HG02840 (cell line): ENCODE results near the gene HADHA.
"Not testable (repeated sequence)": the region's sequence is repeated elsewhere in the genome, so short reads cannot be mapped to it uniquely, and the experiment has no call there.

Experiments used
- ATAC-seq: cut with Tn5 transposase; IDR thresholded peaks from one replicate; pipeline ENCODE4 v1.9.1; 2021; ENCODE audit warnings: mild to moderate bottlenecking, moderate library complexity, moderate number of reproducible peaks; ENCODE audit not compliant: unreplicated experiment, low FRiP score

The HADHA gene

DNA sequence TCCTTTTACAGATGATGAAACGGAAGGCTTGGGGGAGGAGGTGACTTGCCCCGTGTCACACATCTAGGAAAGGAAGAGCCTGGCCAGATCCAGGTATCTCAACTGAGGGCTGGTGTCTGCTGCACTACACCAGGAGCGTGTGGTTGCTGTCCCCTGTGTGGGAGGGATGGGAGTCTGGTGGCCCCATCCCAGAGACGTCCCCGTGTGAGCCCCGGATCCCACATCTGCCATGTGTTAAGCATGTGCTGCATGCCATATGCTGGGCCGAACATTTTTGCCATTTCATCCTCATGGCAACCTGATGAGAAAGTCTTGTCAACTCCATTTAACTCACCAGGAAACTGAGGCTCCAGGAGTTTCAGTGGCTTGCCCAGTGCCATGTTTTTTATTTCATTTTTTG lies 67.3 kb downstream of the HADHA start:
- ATAC-seq: no peak

DNA sequence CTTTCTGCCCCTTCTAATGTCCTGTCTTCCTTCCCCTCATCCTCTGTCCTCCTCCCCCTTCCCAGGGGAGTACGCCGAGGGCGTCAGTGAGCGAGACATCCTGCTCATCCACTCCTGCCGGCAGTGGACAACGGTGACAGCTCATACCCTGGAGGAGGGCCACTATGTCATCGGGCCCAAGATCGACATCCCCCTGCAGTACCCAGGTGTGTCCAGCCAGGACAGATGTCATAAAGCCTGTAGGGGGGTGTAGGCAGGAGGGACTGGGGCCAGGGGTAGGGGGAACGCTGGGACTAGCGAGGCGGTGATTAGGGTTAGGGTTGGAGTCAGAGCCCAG lies 68.2 kb downstream of the HADHA start:
- ATAC-seq: no peak

DNA sequence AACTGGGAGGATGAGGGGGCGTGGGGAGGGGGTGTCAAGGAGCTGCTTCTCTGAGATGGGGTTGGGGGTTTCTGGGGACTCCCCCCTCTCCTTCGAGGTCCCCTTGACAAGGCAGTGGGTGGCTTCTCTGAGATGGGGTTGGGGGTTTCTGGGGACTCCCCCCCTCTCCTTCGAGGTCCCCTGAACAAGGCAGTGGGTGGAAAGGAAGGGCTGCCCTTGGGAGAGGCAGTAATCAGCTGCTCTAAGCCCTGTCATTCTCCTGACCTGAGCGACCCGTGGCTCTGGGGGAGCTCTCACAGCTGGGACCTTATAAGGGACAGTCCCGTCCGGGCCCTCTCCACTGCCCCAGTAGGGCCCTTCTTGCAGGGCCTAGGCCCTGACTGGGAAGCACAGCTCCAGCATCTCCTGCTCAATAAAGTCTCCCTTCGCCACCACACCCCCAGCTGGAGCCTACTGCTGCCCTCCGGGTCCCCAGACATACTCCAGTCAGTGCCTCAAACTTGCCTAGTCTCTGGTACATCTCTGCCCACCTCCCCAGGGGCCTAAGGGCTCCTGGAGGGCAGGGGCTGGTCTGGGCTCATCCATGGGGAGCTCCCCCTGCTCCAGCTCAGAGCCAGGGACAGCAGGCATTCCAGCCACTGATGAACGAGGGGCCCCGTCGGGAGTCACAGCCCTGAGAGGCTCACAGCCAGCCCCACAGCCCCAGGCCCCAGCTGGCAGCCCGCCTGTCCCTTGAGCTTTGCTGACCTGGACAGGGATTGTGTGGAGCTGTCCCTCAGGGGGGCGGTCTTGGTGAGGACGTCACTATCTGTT lies 68.8 kb downstream of the HADHA start:
- ATAC-seq: no peak

DNA sequence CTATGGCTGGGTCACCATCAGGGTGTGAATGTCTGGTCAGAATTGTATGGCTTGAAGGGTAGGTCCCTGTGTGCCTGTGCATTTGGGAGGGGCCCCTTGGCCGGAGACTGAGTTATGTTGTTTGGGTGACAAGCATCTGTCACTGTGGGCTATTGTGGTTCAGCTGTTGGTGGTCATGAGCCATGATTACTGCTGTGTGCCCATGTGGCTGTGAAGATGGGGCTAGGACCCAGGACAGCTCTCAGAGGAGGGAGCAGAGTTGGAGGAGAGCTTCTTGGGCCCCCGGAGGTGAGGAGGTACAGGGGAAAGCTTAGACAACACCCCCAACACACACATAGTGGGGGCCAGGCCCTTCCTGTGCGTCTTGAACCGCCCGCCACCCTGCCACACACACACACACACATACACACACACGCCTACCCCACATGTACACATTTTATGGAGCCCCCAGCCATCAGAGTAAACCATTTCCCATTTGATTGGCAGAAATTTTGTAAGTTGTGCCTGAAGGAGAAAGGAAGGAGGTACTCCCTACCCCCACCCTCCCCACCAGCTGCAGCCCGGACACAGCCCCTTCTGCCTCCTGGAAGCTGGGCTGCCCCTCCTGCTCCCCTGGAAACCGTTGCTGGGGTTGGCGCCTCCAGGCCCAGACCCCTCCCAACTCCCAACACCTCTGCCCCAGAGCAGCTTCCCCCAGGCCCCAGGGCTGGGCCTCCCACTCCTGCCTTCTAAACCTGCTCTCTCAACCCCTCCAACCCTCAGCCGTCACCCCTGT lies 69.6 kb downstream of the HADHA start:
- no peak for ATAC-seq

DNA sequence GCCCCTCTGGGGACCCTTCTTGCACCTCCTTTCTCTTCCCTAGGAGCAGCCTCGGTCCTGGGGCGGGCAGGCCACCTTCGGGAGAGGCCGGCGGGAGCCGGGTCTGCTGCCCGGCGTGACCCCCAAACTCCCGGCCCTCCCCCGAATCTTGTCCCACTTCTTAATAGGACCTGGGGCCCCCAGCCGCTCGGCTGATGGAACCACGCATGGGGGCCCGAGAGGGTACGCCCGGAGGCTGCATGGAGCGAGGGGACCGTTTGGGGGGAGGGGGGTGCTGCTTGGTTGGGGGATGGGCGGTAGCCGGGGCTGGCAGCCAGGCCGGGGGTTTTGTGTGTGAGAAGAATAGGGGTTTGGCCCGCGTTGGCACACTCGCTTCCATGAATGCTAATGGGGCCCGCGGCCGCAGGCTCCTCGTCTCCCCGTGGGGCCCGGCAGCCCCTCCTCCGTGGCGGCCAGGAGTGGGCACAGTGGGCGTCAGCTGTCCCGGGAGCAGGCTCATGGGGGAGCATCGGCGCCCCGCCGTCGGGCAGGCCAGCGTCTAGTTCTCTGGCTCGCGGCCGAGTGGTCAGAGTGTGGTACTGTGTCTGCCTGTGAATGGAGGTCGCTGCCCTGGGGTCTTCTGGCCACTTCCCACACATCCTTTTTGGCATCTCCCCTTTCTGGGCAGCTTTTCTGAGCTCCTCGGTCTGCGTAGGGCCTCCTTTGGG lies 70.5 kb downstream of the HADHA start:
- ATAC-seq: no peak

DNA sequence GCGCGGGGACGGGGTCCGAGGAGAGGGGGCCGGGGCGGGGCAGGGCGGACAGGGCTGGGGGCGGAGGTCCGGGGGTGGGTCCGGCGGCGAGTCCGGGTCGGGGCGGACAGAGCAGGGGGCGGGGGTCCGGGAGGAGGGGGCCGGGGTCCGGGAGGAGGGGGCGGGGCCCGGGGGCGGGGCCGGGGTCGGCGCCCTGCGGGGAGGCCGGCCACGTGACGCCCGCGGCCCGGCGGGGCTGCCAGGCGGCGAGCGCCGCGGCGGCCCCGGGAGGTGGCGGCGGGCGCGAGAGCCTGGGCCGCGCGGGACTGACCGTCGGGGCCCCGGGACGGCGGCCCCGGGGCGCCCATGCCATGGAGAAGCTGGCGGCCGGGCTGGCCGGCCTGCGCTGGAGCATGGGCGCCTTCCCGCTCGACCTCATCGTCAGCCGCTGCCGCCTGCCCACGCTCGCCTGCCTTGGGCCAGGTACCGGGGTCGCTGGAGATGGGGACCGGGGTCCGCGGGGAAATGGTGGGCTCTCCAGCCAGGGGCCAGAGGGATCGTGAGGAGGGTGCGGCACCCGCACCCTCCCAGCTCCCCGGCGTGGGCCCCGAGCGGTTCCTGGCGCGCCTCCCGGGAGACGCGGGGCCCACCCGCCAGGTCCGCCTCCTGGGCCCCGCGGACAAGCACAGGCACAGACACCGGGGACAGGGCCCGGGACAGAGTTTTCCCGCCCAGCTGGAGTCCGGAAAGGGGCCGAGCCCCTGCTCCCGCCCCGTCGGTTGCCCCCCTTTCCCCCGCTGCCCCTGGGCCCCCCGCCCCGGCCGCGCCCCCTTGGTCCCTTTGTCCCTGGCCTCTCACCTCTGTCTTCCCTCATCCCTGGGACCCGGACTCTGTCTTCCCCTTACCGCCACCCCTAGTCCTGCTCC lies 71.3 kb downstream of the HADHA start, which contains the start of gene GAREM2:
Gene GAREM2 (plus strand): TSS at position 218 of the 905 bp plus-strand sequence. CDS start 133 bp downstream, at position 351.
- no peak for ATAC-seq

DNA sequence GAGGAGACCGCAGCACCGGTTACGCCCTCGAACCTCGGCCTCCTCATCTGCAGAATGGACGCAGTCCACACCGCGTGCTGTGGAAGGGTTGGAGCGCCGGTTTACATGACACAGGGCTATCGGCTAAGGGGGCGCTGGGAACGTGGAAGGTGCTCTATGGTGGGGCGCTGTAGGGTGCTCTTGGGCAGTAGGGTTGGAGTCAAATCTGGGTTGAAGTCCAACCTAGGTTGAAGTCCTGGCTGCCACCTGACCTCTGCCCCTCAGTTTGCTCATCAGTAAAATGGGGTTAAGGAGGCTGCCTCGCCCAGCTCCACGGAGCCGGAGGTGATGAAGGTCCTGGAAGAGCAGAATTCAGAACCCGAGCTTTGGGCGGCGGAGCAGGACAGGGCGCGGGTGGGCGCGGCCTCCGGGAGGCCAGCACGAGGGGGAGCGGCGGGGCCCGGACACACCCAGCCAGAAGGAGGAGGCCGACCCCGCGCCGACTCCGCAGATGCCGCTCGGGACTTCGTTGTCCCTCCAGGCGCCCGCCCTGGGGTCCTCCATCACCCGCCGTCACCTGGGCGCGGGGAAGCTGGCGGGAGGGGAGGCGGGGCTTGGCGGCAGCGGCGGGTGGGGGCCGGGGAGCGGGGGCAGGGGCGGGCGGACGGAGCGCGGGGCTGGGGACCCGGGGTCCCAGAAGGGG lies 72.1 kb downstream of the HADHA start:
- ATAC-seq: no peak

DNA sequence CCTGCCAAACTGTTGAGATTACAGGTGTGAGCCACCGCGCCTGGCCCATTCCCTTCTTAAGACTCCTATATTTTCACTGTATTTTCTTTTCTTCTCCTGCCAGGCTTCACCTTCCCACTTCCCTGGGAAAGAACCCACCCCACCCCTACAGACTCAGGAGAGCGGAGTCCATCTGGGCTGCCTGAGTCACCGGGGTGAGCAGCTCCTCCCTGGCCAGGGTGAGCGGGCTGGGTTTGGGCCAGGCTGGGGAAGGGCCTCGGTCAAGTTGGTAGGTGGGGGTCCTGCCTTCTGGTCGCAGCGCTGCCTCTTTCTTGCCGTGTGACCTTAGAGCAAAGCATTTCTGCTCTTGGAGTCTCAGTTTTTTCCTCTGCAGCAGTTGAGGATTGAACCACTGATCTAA lies 73.6 kb downstream of the HADHA start:
- no peak for ATAC-seq

DNA sequence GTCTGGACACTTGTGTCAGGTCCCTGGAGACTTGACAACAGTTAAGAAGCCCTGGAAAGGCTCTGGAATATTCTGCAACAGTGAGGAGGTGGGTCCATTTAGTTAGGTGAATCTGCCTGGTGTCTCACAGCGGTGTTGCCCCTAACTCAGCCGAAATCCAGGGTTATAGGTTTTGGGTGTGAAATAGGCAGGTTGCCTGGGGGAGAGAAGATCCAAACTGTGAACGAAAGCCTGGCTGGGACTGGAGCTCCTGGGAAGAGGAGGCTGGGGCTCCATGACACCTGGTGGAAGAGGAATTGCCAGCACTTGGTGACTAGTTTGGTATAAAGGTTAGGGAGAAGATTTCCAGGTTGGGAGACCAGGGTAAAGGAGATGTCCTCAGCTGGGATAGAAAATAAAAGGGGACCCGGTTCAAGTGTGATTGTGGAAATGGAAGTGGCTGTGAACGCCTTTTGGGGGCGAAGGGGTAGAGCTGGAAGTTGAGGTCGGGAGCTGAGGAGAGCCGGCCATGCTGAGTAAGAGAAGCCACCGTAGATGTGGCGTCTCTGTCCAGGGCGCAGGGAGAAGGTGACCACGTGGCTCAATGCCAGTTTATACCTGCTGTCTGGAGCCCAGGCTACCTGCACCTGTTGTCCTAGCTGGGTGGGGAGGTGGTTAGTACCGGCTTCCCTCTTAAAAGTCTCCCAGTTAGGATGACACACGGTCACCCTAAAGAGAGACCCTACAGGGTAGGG lies 74.6 kb downstream of the HADHA start:
- no peak for ATAC-seq

DNA sequence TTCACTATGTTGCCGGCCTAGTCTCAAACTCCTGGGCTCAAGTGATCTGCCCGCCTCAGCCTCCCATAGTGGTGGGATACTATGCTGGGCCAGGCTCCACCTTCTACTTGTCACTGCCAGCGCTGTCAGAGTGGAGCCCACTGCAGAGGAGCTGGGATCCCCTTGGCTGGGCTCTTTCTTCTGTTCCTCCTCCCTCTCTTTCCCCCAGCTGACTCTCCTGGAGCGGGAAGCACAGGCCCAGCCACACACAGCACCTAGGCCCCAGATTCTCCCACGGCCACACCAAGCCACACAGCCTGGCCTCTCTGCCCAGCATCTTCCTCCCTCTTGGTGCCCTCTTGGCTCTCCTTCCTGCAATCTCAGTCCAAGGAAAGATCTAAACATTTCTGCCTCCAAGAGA lies 75.2 kb downstream of the HADHA start:
- no peak for ATAC-seq

DNA sequence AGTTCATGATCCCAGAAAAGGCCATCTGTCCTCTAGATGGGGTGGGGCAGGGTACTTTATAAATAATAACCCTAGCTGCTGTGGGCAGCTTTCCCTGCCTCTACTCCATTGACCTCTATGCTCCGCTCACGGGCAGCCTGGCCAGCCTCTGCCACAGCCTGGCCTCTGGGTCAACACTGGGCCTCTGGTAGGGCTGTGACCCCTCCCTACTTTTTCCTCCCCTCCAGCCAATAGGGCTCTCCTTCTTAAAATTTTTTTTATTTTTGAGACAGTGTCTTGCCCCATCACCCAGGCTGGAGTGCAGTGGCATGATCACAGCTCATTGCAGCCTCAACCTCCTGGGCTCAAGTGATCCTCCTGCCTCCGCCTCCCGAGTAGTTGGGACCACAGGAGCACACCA lies 75.6 kb downstream of the HADHA start:
- ATAC-seq: no peak

DNA sequence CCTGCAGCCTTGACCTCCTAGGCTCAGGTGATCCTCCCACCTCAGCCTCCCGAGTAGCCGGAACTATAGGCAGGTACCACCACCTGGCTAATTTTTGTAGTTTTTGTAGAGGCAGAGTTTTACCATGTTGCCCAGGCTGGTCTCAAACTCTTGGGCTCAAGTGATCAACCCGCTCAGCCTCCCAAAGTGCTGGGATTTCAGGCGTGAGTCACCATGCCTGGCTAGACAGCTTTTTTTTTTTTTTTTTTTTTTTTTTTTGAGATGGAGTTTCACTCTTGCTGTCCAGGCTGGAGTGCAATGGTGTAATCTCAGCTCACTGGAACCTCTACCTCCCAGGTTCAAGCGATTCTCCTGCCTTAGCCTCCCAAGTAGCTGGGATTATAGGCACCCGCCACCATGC lies 77.9 kb downstream of the HADHA start:
- not testable (repeated sequence) for ATAC-seq

DNA sequence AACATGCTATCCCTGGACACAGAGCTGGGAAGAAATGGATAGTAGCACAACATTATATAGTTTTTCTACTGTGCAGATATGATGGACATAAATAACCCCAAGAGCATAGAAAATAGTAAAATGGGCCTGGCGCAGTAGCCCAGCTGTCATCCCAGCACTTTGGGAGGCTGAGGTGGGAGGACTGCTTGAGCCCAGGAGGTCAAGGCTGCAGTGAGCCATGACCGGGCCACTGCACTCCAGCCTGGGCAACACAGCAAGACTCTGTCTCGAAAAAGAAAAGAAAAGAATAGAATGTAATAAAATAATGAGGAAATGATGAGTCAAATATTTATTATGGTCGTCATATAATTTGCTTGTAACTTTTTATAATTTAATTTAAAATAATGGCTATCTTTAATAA lies 79.0 kb downstream of the HADHA start:
- ATAC-seq: no peak

DNA sequence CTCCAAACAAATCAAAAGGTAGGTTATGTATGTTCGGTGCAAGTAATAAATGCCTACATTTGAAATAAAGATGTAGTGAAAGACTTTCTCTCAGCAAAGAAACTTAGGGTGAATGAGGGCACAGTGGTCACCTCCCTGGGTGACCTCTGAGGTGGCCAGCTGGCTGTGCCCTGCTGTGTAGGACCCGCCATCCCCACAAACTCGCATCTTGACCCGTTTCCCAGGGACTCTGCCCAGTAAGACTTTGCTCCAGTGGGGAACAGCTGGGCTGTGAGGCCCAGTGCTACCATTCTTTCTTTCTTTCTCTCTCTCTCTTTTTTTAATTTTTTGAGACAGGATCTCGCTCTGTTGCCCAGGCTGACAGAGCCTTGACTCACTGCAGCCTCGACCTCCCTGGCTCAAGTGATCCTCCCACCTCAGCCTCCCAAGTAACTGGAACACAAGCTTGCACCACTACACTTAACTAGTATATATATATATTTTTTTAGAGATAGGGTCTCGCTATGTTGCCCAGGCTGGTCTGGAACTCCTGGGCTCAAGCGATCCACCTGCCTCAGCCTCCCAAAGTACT lies 79.7 kb downstream of the HADHA start:
- ATAC-seq: no peak

DNA sequence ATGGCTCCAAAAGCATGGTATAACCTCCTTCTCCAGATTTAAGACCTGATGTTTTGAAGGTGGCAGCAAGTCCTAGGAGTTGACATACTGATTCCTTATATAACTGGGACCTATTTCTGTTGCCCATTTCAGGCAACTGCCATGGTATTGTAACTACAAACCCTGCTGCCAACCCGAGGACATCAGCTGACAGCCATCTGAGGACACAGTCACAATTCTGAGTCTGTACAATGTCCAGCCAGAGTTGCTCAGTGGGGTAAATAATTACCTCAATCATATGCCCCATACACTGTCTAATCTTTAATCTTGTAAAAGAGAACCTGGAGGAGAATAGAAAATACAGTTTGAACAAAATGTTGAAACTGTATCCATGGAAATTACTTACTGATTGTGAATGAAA lies 80.2 kb downstream of the HADHA start:
- ATAC-seq: no peak

DNA sequence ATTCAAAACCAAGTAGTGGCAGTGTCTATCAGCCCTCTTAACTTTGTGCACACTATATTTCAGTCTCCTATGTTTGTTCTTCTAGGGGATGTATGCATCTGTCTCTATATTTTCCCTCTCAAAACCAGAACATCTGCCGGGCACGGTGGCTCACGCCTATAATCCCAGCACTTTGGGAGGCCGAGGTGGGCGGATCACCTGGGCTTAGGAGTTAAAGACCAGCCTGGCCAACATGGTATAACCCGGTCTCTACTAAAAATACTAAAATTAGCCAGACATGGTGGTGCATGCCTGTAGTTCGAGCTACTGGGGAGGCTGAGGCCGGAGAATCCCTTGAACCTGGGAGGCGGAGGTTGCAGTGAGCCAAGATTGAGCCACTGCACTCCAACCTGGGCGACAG lies 81.5 kb downstream of the HADHA start:
- ATAC-seq: no peak

DNA sequence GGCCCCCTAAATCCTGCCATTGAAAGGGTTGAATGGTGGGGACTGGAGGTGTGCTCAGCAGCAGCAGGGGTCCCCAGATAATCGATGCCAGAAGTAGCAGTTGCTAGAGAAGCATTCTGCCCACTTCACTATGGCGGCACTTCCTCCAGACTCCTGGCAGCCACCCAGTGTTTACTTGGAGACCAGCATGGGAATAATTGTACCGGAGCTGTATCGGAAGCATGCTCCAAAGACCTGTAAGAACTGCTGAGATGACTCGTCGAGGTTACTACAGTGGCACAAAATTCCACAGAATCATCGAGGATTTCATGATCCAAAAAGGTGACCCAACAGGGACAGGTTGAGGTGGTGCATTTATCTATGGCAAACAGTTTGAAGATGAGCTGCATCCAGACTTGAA lies 82.5 kb downstream of the HADHA start:
- no peak for ATAC-seq

DNA sequence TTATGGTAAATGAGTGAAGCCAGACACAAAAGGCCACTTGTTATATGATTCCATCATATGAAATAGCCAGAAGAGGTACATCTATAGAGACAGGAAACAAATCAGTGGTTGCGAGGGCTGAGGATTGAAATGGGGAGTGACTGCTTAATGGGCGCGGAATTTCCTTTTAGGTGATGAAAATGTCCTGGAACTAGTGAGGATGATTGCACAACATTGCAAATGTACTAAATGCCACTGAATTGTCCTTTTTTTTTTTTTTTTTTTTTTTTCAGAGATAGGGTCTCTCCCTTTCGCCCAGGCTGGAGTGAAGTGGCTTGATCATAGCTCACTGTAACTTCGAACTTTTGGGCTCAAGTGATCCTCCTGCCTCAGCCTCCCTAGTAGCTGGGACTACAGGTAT lies 86.9 kb downstream of the HADHA start:
- no peak for ATAC-seq

DNA sequence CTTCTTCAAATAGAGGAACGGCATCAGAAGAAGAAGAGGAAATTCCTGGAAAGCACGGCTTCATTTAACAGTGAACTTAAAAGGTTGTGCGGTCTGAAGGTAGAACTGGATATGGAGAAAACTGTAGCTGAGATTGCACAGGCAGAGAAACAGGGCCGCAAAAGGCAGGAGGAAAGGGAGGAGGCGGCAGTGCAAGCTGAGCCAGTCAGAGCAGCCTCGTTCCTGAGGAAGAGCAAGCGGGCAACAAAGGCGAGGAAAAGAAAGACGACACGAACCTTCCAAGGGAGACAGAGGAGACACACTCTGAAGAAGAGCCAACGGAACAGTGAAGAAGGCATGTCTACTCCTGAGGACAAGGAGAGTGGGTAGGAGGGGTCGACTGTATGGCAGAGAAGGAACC lies 94.2 kb downstream of the HADHA start:
- ATAC-seq: no peak
